ENCODE results near the gene WSCD2.

DNA sequence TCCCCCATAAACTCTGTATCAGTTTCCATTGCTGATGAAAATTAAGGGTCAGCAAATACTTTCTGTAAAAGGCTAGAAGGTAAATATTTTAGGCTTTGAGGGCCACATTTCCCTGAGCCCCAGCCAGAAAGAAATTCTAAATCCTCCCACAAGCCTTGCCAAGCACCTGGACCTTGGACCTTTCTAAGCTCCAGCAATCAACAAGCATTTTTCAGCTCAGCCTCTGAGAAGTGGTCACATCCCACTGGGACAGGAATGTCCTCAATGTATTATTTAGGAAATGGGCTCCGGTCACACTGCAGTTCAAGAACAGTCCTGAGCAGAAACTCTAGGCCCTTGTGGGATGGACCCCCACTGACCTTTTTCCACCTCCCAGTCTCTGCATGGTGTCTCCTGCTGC is 55.9 kb downstream of the WSCD2 start:
- TF ChIP-seq, protein P1, sequence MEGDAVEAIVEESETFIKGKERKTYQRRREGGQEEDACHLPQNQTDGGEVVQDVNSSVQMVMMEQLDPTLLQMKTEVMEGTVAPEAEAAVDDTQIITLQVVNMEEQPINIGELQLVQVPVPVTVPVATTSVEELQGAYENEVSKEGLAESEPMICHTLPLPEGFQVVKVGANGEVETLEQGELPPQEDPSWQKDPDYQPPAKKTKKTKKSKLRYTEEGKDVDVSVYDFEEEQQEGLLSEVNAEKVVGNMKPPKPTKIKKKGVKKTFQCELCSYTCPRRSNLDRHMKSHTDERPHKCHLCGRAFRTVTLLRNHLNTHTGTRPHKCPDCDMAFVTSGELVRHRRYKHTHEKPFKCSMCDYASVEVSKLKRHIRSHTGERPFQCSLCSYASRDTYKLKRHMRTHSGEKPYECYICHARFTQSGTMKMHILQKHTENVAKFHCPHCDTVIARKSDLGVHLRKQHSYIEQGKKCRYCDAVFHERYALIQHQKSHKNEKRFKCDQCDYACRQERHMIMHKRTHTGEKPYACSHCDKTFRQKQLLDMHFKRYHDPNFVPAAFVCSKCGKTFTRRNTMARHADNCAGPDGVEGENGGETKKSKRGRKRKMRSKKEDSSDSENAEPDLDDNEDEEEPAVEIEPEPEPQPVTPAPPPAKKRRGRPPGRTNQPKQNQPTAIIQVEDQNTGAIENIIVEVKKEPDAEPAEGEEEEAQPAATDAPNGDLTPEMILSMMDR (IDR thresholded peaks at IDR 0.05): no peak
- no peak for TF ChIP-seq POLR2A (IDR thresholded peaks at IDR 0.05)

All from body of pancreas (tissue), 4 donors.